GM12874 (cell line): ENCODE results near the gene CHRNA4.

Source experiments
- TF ChIP-seq, protein P1 (sequence below): IDR thresholded peaks from 2 replicates; pipeline ENCODE4 v1.5.1; 2011; ENCODE audit warnings: low read depth, mild to moderate bottlenecking, control low read depth, low read length, moderate library complexity; ENCODE audit not compliant: insufficient read depth

CHRNA4 gene

DNA sequence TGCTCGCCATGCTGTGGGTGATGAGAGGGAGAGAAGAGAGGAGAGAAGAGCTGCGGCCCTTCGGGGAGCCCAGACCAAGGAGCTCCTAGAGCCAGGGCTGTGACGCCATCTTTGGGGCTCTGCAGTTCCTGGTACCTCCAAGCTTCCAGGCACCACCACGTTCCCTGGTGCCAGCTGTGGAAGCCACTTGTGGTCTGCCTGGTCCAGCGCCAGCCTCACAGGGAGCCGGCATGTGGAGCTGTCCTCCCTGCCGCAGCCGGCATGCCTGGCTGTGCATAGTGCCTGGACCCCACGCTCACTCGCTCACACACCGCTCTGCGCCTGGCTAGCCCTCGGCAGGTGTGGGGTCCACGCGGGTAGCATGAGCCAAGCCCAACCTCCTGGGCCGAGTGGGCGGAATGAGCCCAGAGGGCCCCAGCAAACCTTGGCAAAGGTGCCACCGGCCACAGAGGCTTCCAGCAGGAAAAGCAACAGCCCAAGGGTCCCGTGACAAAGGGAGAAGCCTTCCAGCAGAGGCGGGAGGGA, 19.3 kb upstream of the CHRNA4 start:
- TF ChIP-seq, protein P1, sequence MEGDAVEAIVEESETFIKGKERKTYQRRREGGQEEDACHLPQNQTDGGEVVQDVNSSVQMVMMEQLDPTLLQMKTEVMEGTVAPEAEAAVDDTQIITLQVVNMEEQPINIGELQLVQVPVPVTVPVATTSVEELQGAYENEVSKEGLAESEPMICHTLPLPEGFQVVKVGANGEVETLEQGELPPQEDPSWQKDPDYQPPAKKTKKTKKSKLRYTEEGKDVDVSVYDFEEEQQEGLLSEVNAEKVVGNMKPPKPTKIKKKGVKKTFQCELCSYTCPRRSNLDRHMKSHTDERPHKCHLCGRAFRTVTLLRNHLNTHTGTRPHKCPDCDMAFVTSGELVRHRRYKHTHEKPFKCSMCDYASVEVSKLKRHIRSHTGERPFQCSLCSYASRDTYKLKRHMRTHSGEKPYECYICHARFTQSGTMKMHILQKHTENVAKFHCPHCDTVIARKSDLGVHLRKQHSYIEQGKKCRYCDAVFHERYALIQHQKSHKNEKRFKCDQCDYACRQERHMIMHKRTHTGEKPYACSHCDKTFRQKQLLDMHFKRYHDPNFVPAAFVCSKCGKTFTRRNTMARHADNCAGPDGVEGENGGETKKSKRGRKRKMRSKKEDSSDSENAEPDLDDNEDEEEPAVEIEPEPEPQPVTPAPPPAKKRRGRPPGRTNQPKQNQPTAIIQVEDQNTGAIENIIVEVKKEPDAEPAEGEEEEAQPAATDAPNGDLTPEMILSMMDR = no peak

DNA sequence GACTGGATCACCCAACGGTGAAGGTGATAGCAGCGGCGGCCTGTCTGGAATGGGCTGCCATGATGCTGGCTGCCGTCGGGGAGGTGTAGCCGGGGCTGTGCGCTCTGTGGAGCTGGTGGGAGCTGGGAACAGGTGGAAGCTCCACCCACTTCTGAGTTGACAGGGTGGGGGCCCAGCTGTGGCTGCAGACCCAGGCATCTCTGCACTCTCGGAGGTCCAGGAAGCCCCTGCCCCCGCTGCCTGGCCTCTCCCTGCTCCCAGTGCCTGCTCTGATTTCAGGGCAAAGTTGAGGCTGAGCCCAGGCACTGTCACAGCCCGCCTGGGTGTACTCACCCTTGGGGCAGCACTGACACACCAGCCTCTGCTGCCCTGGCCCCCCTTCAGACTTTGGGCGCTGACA, 18.1 kb upstream of the CHRNA4 start:
- TF ChIP-seq, protein P1 = no peak

DNA sequence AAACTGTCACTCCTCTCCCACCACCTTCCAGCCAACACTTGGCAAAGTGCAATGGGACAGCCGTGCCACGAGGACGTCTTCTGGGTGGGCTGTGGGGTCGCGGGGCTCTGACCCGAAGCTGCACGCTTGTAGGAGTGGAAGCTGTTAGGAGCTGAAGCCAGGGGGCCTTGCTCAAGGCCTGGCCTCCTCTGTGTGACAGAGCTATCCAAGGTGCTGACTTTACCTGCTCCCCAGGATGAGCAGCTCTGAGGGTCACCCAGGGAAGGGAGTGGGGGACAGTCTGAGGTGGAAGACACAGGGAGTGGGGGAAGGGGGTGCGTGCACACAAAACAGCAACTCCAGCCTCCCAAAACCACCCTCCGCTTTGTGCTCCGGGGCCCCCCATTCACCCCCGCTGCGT, 17.5 kb upstream of the CHRNA4 start:
- TF ChIP-seq, protein P1 = no peak

DNA sequence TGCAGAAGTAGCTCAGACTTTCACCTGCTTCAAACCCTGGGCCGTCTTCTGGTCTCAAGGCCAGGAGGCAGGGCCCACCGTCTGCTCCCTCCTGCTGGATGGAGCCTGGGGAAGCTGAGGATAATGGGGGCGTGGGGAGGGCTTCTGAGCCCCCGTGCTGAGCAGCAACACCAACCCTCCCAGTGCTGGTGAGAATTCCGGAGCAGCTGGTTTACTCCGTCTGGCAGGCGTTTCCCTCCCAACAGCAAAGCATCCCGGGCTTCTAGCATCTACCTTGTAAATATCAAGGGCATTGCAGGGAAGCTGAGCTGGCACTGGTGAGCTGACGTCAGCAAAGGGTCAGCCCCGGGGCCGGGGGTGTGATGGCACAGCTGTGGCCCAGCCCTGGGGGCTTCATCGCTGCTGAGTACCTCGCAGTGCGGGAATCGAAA, 16.8 kb upstream of the CHRNA4 start:
- TF ChIP-seq, protein P1 = no peak

DNA sequence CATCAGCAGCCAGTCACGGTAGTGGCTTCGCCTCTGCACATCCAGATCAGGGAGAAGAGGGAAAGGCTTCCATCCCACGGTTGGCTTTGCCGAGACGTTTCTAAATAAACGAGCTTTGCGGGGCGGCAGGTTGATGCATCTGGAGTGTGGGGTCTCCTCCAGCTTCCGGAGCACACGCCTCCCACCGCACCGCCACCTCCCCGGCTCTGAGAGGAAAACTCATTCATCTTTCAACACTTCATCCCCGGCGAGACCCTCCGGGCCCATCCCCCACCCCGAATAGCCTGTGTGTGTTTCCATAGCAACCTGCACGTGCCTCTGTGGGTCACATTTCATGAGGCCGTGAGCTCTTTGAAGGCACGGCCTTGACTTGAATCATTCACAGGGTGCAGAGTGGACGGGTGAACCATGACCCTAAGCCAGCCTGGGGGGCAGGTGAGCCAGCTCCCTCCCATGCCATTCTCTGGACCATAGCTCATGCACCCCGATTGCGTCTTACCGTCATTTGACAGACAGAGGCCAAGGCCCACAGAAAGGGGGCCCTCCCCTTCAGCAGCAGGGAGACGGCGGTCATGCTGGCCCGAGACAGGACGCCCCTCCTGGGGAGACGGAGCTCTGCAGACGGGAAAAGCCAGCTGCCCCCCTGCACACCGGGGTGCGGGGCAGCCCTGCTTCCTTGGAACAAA, 16.2 kb upstream of the CHRNA4 start:
- TF ChIP-seq, protein P1 = no peak

DNA sequence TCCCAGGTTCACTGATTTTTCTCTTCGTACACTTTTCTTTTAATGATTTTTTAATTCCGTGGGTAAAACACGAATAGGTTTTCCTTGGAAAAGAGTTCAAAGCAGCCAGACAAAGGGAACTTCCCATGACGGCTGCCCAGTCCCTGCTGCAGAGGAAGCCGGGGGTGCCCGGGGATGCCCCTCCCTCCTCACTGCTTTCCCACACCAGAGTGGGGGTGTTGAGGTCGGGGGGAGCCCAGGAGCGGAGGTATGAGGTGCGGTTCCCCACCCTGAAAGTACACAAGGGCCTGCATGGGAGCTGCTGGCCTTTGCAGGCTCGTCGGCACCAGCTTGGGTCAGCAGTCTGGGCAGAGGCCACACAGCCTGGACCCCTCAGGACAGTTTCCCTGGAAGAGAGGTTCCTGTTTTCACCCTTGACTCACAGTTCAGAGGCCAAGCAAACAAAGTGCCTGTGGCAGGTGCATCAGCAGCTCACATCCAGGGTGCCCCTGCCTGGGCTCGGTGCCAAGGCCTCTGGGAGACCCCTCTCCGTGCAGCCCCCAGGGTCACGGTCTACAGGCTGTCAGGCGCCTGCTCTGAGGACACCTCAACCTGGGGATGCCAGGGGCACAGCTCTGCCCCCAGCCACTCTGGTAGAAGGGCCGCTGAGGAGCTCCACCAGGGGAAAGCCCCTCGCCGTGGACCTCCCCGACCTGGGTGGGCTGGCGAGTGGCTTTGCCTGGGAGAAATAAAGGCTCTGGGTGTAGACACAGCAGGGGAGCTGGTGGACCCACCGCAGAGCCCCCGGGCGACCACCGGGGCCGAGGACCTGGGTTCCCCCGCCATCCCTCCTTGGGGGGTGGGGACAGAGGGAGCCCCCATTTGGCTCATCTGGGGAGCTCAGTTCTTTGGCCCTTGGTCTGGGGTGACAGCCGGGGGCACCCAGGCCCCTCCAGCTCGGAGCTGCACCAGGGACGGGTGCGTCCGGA, 15.4 kb upstream of the CHRNA4 start:
- TF ChIP-seq, protein P1 = no peak

DNA sequence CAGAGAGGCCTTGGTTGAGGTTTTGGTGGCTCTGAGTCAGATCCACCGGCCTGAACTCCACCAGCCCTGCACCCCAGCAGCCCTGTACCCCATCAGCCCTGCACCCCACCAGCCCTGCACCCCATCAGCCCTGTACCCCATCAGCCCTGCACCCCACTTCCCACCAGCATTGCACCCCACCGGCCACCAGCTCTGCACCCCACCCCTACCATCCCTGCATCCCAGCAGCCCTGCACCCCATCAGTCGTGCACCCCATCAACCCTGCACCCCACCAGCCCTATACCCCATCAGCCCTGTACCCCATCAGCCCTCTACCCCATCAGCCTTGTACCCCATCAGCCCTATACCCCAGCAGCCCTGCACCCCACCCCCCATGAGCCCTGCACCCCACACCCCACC, 14.3 kb upstream of the CHRNA4 start:
- TF ChIP-seq, protein P1 = no peak
